IPS-18a (cell line): ENCODE data around the gene DYSF.

Experiments
- H3K27ac ChIP-seq: one replicate; pipeline ENCODE4 v1.5.1; 2013; ENCODE audit warnings: low read length
- H3K27me3 ChIP-seq: one replicate; pipeline ENCODE4 v1.6.1; 2013; ENCODE audit warnings: mild to moderate bottlenecking, low read length; ENCODE audit not compliant: control insufficient read depth, insufficient read depth
- H3K36me3 ChIP-seq: one replicate; pipeline ENCODE4 v1.6.1; 2013; ENCODE audit warnings: low read depth, low read length; ENCODE audit not compliant: control insufficient read depth
- H3K4me1 ChIP-seq: one replicate; pipeline ENCODE4 v1.6.1; 2013; ENCODE audit warnings: low read depth, low read length; ENCODE audit not compliant: control insufficient read depth
- H3K4me3 ChIP-seq: one replicate; pipeline ENCODE4 v1.5.1; 2013; ENCODE audit warnings: low read length
- H3K9ac ChIP-seq: one replicate; pipeline ENCODE4 v1.6.1; 2013; ENCODE audit warnings: mild to moderate bottlenecking, low read length, moderate library complexity
- H3K9me3 ChIP-seq: one replicate; pipeline ENCODE4 v1.6.1; 2013; ENCODE audit warnings: low read depth, low read length; ENCODE audit not compliant: control insufficient read depth

The DYSF gene

GRCh38 chr2:71457123-71457915 is 4.0 kb downstream of the DYSF start:
- H3K27me3 ChIP-seq, result peaks cover 43% of the 10 kb centered on the region
- no peak overlapping the region for H3K27ac ChIP-seq
- no peak overlapping the region for H3K9ac ChIP-seq
- no peaks in the 10 kb centered on the region for H3K9me3 ChIP-seq
- H3K4me3 ChIP-seq, result no peak overlapping the region
- H3K4me1 ChIP-seq, result peaks cover 41% of the 10 kb centered on the region
- H3K36me3 ChIP-seq, result no peaks in the 10 kb centered on the region

- no peaks in the 10 kb centered on the region for H3K36me3 ChIP-seq
- peaks cover 40% of the 10 kb centered on the region for H3K27me3 ChIP-seq
- H3K4me1 ChIP-seq, result peaks cover 36% of the 10 kb centered on the region
- H3K27ac ChIP-seq, result no peak overlapping the region
- H3K9me3 ChIP-seq, result no peaks in the 10 kb centered on the region
- no peak overlapping the region for H3K9ac ChIP-seq
- H3K4me3 ChIP-seq, result no peak overlapping the region
Observed at GRCh38 chr2:71457923-71458322, 4.6 kb downstream of the DYSF start.

GRCh38 chr2:71458413-71459083 is 5.2 kb downstream of the DYSF start:
- Histone ChIP-seq H3K9ac (no peak overlapping the region), H3K36me3 (no peaks in the 10 kb centered on the region), H3K4me3 (no peak overlapping the region), H3K4me1 (peaks cover 33% of the 10 kb centered on the region), H3K9me3 (no peaks in the 10 kb centered on the region), H3K27me3 (peaks cover 37% of the 10 kb centered on the region), H3K27ac (no peak overlapping the region)

- Histone ChIP-seq H3K4me1 (peaks cover 33% of the 10 kb centered on the region), H3K9ac (no peak overlapping the region)
Observed at GRCh38 chr2:71459084-71459431, 5.7 kb downstream of the DYSF start.

GRCh38 chr2:71460056-71460455 is 6.7 kb downstream of the DYSF start:
- Histone ChIP-seq H3K27ac (no peak overlapping the region), H3K27me3 (peaks cover 37% of the 10 kb centered on the region), H3K4me3 (no peak overlapping the region), H3K36me3 (no peaks in the 10 kb centered on the region), H3K4me1 (peaks cover 24% of the 10 kb centered on the region), H3K9me3 (no peaks in the 10 kb centered on the region), H3K9ac (no peak overlapping the region)

More at GRCh38 chr2:71459084-71459431, 5.7 kb downstream of the DYSF start:
- Histone ChIP-seq H3K4me3 (no peak overlapping the region), H3K27me3 (peaks cover 37% of the 10 kb centered on the region), H3K36me3 (no peaks in the 10 kb centered on the region), H3K27ac (no peak overlapping the region), H3K9me3 (no peaks in the 10 kb centered on the region)

- H3K9ac ChIP-seq, result no peak overlapping the region
- peaks cover 22% of the 10 kb centered on the region for H3K4me1 ChIP-seq
- peaks cover 39% of the 10 kb centered on the region for H3K27me3 ChIP-seq
- no peaks in the 10 kb centered on the region for H3K9me3 ChIP-seq
- H3K27ac ChIP-seq, result no peak overlapping the region
- no peaks in the 10 kb centered on the region for H3K36me3 ChIP-seq
- H3K4me3 ChIP-seq, result no peak overlapping the region
Observed at GRCh38 chr2:71460595-71461303, 7.4 kb downstream of the DYSF start.

GRCh38 chr2:71461304-71461671 is 7.9 kb downstream of the DYSF start:
- Histone ChIP-seq H3K27ac (no peak overlapping the region), H3K9ac (no peak overlapping the region), H3K4me1 (peaks cover 17% of the 10 kb centered on the region), H3K4me3 (no peak overlapping the region), H3K9me3 (no peaks in the 10 kb centered on the region), H3K27me3 (peaks cover 45% of the 10 kb centered on the region), H3K36me3 (no peaks in the 10 kb centered on the region)

- Histone ChIP-seq H3K4me1 (peaks cover 12% of the 10 kb centered on the region), H3K4me3 (no peak overlapping the region), H3K36me3 (no peaks in the 10 kb centered on the region), H3K9ac (no peak overlapping the region), H3K9me3 (no peaks in the 10 kb centered on the region), H3K27me3 (peaks cover 53% of the 10 kb centered on the region), H3K27ac (no peak overlapping the region)
Observed at GRCh38 chr2:71462056-71462605, 8.8 kb downstream of the DYSF start.

GRCh38 chr2:71462641-71463341 is 9.4 kb downstream of the DYSF start:
- no peak overlapping the region for H3K9ac ChIP-seq
- H3K4me3 ChIP-seq, result no peak overlapping the region
- no peak overlapping the region for H3K27ac ChIP-seq
- peaks cover 60% of the 10 kb centered on the region for H3K27me3 ChIP-seq
- H3K9me3 ChIP-seq, result no peaks in the 10 kb centered on the region
- no peaks in the 10 kb centered on the region for H3K36me3 ChIP-seq
- peaks cover 14% of the 10 kb centered on the region for H3K4me1 ChIP-seq

GRCh38 chr2:71463342-71463654 is 9.9 kb downstream of the DYSF start:
- H3K4me1 ChIP-seq, result peaks cover 14% of the 10 kb centered on the region
- no peak overlapping the region for H3K4me3 ChIP-seq
- H3K27ac ChIP-seq, result no peak overlapping the region
- H3K9ac ChIP-seq, result no peak overlapping the region
- peaks cover 65% of the 10 kb centered on the region for H3K27me3 ChIP-seq
- no peaks in the 10 kb centered on the region for H3K36me3 ChIP-seq
- no peaks in the 10 kb centered on the region for H3K9me3 ChIP-seq

GRCh38 chr2:71464389-71464788 is 11.0 kb downstream of the DYSF start:
- H3K4me1 ChIP-seq, result peaks cover 14% of the 10 kb centered on the region
- H3K4me3 ChIP-seq, result no peak overlapping the region
- H3K27me3 ChIP-seq, result peaks cover 73% of the 10 kb centered on the region
- no peak overlapping the region for H3K27ac ChIP-seq
- no peaks in the 10 kb centered on the region for H3K9me3 ChIP-seq
- H3K36me3 ChIP-seq, result no peaks in the 10 kb centered on the region
- no peak overlapping the region for H3K9ac ChIP-seq
